NOMO-1 treated with dmso at 0.1 percent for 144 hours (cell line): ENCODE measurements around the gene ADH6.
"Not testable (repeated sequence)": the region's sequence is repeated elsewhere in the genome, so short reads cannot be mapped to it uniquely, and the experiment has no call there.

Experiments used
- DNase-seq: peaks from one replicate; lab custom pipeline; 2025; ENCODE audit not compliant: unreplicated experiment; lab: John Stamatoyannopoulos, UW

Gene ADH6

GRCh38 chr4:99219072-99219471, at the start of gene ADH6:
Gene ADH6, minus strand, starts transcription at chr4:99219246. Its CDS starts 94 bp downstream, at chr4:99219152.
- DNase-seq: no peak

GRCh38 chr4:99264927-99265326, 45.9 kb upstream of the ADH6 start:
- DNase-seq: no peak

GRCh38 chr4:99252746-99253145, 33.7 kb upstream of the ADH6 start:
- DNase-seq: no peak

- DNase-seq: no peak
Measured at GRCh38 chr4:99248714-99249113, 29.7 kb upstream of the ADH6 start.

GRCh38 chr4:99235955-99236354, 16.9 kb upstream of the ADH6 start:
- no peak for DNase-seq

- no peak for DNase-seq
Measured at GRCh38 chr4:99234331-99235010, 15.4 kb upstream of the ADH6 start.

- DNase-seq: not testable (repeated sequence)
Measured at GRCh38 chr4:99233397-99233796, 14.4 kb upstream of the ADH6 start.

GRCh38 chr4:99228706-99229105, 9.7 kb upstream of the ADH6 start:
- DNase-seq: not testable (repeated sequence)

- not testable (repeated sequence) for DNase-seq
Measured at GRCh38 chr4:99227646-99228045, 8.6 kb upstream of the ADH6 start.

- no peak for DNase-seq
Measured at GRCh38 chr4:99221980-99222379, 2.9 kb upstream of the ADH6 start.

GRCh38 chr4:99219479-99219878, 433 bp upstream of the ADH6 start:
- no peak for DNase-seq

- no peak for DNase-seq
Measured at GRCh38 chr4:99215521-99215920, 3.5 kb downstream of the ADH6 start.

GRCh38 chr4:99210789-99211188, 8.3 kb downstream of the ADH6 start:
- no peak for DNase-seq

- DNase-seq: no peak
Measured at GRCh38 chr4:99209671-99210070, 9.4 kb downstream of the ADH6 start.

GRCh38 chr4:99208719-99209075, 10.3 kb downstream of the ADH6 start:
- DNase-seq: no peak

GRCh38 chr4:99207911-99208718, 10.9 kb downstream of the ADH6 start:
- DNase-seq: no peak

- DNase-seq: no peak
Measured at GRCh38 chr4:99207069-99207743, 11.8 kb downstream of the ADH6 start.

- no peak for DNase-seq
Measured at GRCh38 chr4:99205153-99205979, 13.7 kb downstream of the ADH6 start.

GRCh38 chr4:99202536-99202935, 16.5 kb downstream of the ADH6 start:
- no peak for DNase-seq

GRCh38 chr4:99202094-99202493, 17.0 kb downstream of the ADH6 start:
- DNase-seq: no peak

GRCh38 chr4:99201690-99202089, 17.4 kb downstream of the ADH6 start:
- DNase-seq: no peak
